Measurements from ENCODE around the gene NAV3.

GRCh38 chr12:77816196-77816595 is 14.5 kb upstream of the NAV3 start:
- TF ChIP-seq, protein P1, sequence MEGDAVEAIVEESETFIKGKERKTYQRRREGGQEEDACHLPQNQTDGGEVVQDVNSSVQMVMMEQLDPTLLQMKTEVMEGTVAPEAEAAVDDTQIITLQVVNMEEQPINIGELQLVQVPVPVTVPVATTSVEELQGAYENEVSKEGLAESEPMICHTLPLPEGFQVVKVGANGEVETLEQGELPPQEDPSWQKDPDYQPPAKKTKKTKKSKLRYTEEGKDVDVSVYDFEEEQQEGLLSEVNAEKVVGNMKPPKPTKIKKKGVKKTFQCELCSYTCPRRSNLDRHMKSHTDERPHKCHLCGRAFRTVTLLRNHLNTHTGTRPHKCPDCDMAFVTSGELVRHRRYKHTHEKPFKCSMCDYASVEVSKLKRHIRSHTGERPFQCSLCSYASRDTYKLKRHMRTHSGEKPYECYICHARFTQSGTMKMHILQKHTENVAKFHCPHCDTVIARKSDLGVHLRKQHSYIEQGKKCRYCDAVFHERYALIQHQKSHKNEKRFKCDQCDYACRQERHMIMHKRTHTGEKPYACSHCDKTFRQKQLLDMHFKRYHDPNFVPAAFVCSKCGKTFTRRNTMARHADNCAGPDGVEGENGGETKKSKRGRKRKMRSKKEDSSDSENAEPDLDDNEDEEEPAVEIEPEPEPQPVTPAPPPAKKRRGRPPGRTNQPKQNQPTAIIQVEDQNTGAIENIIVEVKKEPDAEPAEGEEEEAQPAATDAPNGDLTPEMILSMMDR (IDR thresholded peaks at IDR 0.05): no peak
- TF ChIP-seq POLR2A (IDR thresholded peaks at IDR 0.05): no peak

Data from right lobe of liver (tissue), 4 donors.